NT2/D1 (cell line): ENCODE measurements around the gene RIMS4.

Experiments used
- DNase-seq: peaks from one replicate; pipeline ENCODE4 v3.0.0-alpha.2; 2011; ENCODE audit warnings: low read depth, low spot score
- H3K27me3 ChIP-seq: 2 replicates; pipeline ENCODE4 v1.6.0; 2011; ENCODE audit warnings: mild to moderate bottlenecking; ENCODE audit not compliant: insufficient read length, insufficient read depth
- H3K36me3 ChIP-seq: 2 replicates; pipeline ENCODE4 v1.6.1; 2011; ENCODE audit warnings: mild to moderate bottlenecking, low read length, mixed read lengths; ENCODE audit not compliant: insufficient read depth, insufficient read length
- H3K4me1 ChIP-seq: 2 replicates; pipeline ENCODE4 v1.5.1; 2011; ENCODE audit not compliant: insufficient read depth, insufficient read length
- H3K4me3 ChIP-seq: 2 replicates; pipeline ENCODE4 v1.5.1; 2011; ENCODE audit warnings: low read depth; ENCODE audit not compliant: insufficient read length
- H3K9ac ChIP-seq: 2 replicates; pipeline ENCODE4 v1.6.0; 2011; ENCODE audit warnings: low read depth; ENCODE audit not compliant: insufficient read length
- H3K9me3 ChIP-seq: 2 replicates; pipeline ENCODE4 v1.5.1; 2011; ENCODE audit warnings: mild to moderate bottlenecking, low read length; ENCODE audit not compliant: insufficient read depth
- SUZ12 ChIP-seq: IDR thresholded peaks from 2 replicates; pipeline ENCODE4 v1.6.1; 2011; ENCODE audit not compliant: insufficient read length, insufficient read depth; ENCODE audit errors: extremely low read depth
- YY1 ChIP-seq: IDR thresholded peaks from 2 replicates; pipeline ENCODE4 v1.6.1; 2011; ENCODE audit not compliant: insufficient read length, insufficient read depth
- ZNF274 ChIP-seq: IDR thresholded peaks from 2 replicates; pipeline ENCODE4 v1.6.1; 2011; ENCODE audit warnings: mild to moderate bottlenecking, low read depth, low read length

RIMS4 gene

GRCh38 chr20:44736170-44737021 is 74.0 kb downstream of the RIMS4 start:
- Histone ChIP-seq H3K4me3 (no peak overlapping the region), H3K27me3 (no peaks in the 10 kb centered on the region), H3K4me1 (peaks cover 5% of the 10 kb centered on the region), H3K36me3 (no peaks in the 10 kb centered on the region), H3K9me3 (peaks cover 13% of the 10 kb centered on the region; the same call in 1 of the 2 replicates), H3K9ac (no peak overlapping the region)
- no peak for TF ChIP-seq ZNF274
- TF ChIP-seq YY1, result no peak
- TF ChIP-seq SUZ12, result no peak
- DNase-seq, result peak; percentile 74

GRCh38 chr20:44735816-44736169 is 74.6 kb downstream of the RIMS4 start:
- H3K4me1 ChIP-seq, result peaks cover 5% of the 10 kb centered on the region
- no peak overlapping the region for H3K9ac ChIP-seq
- no peak for TF ChIP-seq ZNF274
- no peak for TF ChIP-seq YY1
- no peak for TF ChIP-seq SUZ12
- H3K9me3 ChIP-seq, result peaks cover 13% of the 10 kb centered on the region; the same call in 1 of the 2 replicates
- no peaks in the 10 kb centered on the region for H3K36me3 ChIP-seq
- no peaks in the 10 kb centered on the region for H3K27me3 ChIP-seq
- no peak for DNase-seq
- no peak overlapping the region for H3K4me3 ChIP-seq

DNA sequence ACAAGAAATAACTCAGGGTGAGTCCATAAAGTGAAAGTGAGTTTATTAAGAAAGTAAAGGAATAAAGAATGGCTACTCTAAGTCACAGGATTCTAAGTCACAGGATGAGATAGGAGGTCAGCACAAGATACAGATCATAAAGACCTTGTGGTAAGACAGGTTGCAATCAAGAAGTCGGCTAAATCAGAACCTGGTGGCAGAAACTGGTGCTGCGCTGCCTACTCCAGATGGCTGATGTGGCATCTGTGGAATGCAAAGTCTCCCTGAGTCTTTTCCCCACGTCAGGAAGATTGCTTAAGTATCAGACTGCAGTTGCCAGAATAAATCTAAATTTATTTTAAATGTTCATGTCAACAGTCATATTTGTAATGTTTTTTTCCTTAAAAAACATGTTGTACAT is 75.4 kb downstream of the RIMS4 start:
- H3K36me3 ChIP-seq, result no peaks in the 10 kb centered on the region
- H3K4me1 ChIP-seq, result peaks cover 5% of the 10 kb centered on the region
- peaks cover 13% of the 10 kb centered on the region; the same call in 1 of the 2 replicates for H3K9me3 ChIP-seq
- H3K4me3 ChIP-seq, result no peak overlapping the region
- no peak for DNase-seq
- no peak overlapping the region for H3K9ac ChIP-seq
- TF ChIP-seq YY1, result no peak
- TF ChIP-seq SUZ12, result no peak
- TF ChIP-seq ZNF274, result no peak
- H3K27me3 ChIP-seq, result no peaks in the 10 kb centered on the region

DNA sequence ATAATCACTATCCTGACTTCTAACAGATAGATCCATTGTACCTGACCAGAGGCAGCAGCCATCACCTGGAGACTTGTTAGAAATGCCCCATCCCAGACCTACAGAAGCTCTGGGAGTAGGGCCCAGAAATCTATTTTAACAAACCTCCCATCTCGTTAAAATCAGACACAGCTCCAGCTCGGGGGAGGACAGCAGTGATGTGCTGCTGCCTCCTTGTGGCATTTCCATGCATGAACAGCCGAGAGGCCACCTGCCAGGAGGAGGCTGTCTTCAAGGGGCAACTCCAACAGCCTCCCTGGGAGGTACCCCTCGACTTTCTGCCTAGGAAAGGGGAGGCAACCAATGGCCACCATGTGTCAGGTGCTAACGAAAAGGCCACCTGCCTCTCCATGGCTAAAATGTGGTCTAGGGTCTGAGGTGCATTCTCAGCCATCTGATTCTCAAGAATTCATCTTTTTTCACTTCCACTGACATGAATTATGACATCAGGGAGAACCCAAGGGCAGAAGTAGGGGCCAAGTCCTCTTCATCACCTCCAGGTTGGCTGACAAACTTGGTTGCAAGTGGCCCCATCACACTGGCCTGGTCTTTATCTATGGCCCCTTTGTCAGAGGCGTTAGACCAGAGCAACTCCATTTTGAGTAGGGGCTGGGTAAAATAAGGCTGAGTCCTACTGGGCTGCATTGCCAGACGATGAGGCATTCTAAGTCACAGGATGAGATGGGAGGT is 76.8 kb downstream of the RIMS4 start:
- Histone ChIP-seq H3K9ac (no peak overlapping the region), H3K9me3 (peaks cover 13% of the 10 kb centered on the region; the same call in 1 of the 2 replicates), H3K4me3 (no peak overlapping the region), H3K36me3 (no peaks in the 10 kb centered on the region), H3K4me1 (peaks cover 10% of the 10 kb centered on the region), H3K27me3 (no peaks in the 10 kb centered on the region)
- peak; percentile 71 for DNase-seq
- no peak for TF ChIP-seq YY1
- TF ChIP-seq SUZ12, result no peak
- TF ChIP-seq ZNF274, result no peak

DNA sequence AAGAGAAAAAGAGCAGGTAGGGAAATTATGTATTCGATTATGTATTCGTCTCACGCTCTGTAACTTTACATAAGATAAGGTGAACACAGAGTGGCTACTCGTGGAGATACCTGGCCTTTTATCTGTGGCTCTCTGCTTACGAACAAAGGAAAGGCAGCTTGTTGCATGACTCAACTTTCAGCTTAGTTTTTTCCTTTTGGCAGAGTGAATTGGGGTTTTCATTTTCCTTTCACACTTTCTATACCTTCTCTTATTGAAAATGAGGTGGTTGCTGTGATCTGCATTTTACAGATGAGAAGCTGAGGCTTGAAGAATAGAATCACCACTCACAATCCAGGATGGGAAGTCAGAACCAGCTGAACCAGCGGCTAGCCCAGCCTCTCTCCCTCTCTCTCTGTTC is 78.0 kb downstream of the RIMS4 start:
- H3K9ac ChIP-seq, result no peak overlapping the region
- H3K36me3 ChIP-seq, result no peaks in the 10 kb centered on the region
- peaks cover 13% of the 10 kb centered on the region; the same call in 1 of the 2 replicates for H3K9me3 ChIP-seq
- no peaks in the 10 kb centered on the region for H3K27me3 ChIP-seq
- H3K4me1 ChIP-seq, result peaks cover 10% of the 10 kb centered on the region
- no peak overlapping the region for H3K4me3 ChIP-seq
- TF ChIP-seq SUZ12 (no peak), YY1 (no peak), ZNF274 (no peak)
- DNase-seq, result no peak

GRCh38 chr20:44731657-44732056 is 78.7 kb downstream of the RIMS4 start:
- Histone ChIP-seq H3K36me3 (no peaks in the 10 kb centered on the region), H3K4me3 (no peak overlapping the region), H3K9me3 (peaks cover 7% of the 10 kb centered on the region; the same call in 1 of the 2 replicates), H3K9ac (peak overlapping the region; percentile 8), H3K4me1 (peaks cover 14% of the 10 kb centered on the region), H3K27me3 (no peaks in the 10 kb centered on the region)
- DNase-seq, result no peak
- no peak for TF ChIP-seq YY1
- TF ChIP-seq SUZ12, result no peak
- TF ChIP-seq ZNF274, result no peak

DNA sequence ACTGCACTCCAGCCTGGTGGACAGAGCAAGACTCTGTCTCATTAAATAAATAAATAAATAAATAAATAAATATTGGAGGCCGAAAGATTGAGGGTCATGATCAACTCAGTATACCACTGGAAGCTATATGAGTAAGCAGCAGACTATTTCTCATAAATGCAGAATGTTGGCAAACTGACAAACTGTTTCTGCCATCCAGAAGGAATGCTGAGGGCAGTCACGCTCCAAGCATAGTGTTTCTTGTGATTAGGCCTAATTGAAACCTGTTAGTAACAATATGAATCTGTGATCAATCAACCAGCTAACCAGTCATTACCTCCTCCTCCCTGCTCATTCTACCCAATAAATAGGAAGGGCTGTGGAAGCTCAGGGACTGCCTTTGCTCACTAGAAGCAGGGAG is 79.9 kb downstream of the RIMS4 start:
- Histone ChIP-seq H3K9ac (no peak overlapping the region), H3K4me1 (peaks cover 14% of the 10 kb centered on the region), H3K27me3 (no peaks in the 10 kb centered on the region), H3K4me3 (no peak overlapping the region), H3K36me3 (no peaks in the 10 kb centered on the region), H3K9me3 (no peaks in the 10 kb centered on the region)
- no peak for TF ChIP-seq YY1
- DNase-seq, result no peak
